NB4 (cell line): Measurements from ENCODE around the gene SLC35G3.

Experiments used
- MYC ChIP-seq: IDR thresholded peaks from 2 replicates; pipeline ENCODE4 v1.6.1; 2011; ENCODE audit warnings: low read depth, low read length
- POLR2A ChIP-seq: IDR thresholded peaks from 2 replicates; pipeline ENCODE4 v1.6.1; 2011; ENCODE audit warnings: mild to moderate bottlenecking; ENCODE audit not compliant: insufficient read length; ENCODE audit errors: extremely low read depth
- TF ChIP-seq, protein P1 (sequence below): IDR thresholded peaks from one replicate; pipeline ENCODE4 v1.5.1; 2012; ENCODE audit warnings: low read depth, low read length
- TF ChIP-seq, protein P2 (sequence below): IDR thresholded peaks from 2 replicates; pipeline ENCODE4 v1.6.1; 2011; ENCODE audit warnings: low read depth, low read length

DNA sequence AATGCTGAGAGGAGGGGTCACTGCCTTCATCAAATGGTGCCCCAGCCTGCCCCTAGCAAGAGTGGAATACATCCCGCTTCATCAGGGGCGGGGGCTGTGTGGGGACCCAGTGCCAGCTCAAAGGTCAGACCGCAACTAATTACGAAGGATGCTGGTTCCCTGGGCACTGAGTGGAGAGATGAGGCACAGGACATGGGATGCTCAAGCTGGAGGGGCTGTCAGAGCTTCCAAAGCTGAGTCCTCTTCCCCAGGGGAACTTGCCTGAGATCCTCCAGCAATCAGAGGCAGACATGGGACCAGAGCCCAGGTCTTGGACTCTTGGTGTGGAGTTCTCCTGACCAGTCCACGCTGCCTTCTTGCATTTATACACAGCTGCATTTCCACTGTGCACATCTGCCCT lies 27.7 kb downstream of the SLC35G3 start:
- TF ChIP-seq MYC, result no peak
- TF ChIP-seq, protein P1, sequence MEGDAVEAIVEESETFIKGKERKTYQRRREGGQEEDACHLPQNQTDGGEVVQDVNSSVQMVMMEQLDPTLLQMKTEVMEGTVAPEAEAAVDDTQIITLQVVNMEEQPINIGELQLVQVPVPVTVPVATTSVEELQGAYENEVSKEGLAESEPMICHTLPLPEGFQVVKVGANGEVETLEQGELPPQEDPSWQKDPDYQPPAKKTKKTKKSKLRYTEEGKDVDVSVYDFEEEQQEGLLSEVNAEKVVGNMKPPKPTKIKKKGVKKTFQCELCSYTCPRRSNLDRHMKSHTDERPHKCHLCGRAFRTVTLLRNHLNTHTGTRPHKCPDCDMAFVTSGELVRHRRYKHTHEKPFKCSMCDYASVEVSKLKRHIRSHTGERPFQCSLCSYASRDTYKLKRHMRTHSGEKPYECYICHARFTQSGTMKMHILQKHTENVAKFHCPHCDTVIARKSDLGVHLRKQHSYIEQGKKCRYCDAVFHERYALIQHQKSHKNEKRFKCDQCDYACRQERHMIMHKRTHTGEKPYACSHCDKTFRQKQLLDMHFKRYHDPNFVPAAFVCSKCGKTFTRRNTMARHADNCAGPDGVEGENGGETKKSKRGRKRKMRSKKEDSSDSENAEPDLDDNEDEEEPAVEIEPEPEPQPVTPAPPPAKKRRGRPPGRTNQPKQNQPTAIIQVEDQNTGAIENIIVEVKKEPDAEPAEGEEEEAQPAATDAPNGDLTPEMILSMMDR, result no peak
- TF ChIP-seq, protein P2, sequence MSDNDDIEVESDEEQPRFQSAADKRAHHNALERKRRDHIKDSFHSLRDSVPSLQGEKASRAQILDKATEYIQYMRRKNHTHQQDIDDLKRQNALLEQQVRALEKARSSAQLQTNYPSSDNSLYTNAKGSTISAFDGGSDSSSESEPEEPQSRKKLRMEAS, result no peak
- no peak for TF ChIP-seq POLR2A
